HuH-7.5 (cell line): ENCODE measurements around the gene ALOXE3.

Source experiments
- DNase-seq: peaks from one replicate; pipeline ENCODE4 v3.0.0; 2011; ENCODE audit warnings: low spot score

The ALOXE3 gene

DNA sequence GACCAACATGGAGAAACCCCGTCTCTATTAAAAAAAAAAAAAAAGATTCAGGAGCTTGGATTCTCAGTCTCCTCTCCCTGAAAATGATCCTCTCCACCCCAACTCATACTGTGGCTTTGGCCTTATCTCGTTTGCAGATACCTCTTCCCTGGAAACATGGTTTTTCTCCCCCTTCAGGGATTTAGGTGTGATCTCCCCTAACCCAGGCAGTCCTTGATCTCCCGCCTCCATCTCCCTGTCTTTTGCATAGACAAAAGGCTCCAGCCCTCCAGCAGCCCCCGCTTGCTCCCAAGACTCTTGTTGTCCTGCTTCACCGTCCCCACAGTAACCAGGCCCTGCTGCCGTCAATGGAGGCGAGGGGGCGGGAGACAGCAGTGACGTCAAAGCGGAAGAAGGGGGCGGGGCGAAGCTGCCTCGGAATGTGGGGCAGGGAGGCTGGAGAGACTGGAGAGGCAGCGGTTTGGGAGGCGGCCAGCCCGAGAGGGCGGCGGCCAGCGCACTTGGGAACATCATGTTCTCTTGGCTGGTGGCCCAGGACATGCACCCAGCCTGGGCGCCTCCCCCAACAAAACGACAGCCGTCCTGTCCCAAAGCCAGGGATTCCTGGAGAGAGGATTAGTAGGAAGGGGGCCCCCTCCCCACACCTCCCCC is 35.8 kb upstream of the ALOXE3 start:
- DNase-seq, result no peak

DNA sequence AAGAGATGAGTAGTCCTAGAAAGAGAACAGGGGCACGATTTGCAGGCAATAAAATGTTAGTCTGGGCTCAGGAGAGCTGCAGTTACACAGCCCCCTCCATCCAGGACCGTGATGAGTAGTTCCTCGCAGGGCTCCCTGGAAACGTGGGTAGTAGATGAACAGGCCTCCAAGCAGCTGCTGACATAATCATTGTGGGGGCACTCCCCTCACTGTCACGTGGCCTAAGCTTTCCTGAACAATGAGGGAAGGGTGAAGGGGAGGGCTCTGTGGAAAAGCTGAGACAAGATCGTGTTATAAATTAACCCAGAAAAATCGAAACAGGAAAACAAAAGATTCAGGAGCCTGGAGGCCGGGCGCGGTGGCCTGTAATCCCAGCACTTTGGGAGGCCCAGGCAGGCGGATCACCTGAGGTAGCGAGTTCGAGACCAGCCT is 35.2 kb upstream of the ALOXE3 start:
- DNase-seq, result peak; percentile 82

DNA sequence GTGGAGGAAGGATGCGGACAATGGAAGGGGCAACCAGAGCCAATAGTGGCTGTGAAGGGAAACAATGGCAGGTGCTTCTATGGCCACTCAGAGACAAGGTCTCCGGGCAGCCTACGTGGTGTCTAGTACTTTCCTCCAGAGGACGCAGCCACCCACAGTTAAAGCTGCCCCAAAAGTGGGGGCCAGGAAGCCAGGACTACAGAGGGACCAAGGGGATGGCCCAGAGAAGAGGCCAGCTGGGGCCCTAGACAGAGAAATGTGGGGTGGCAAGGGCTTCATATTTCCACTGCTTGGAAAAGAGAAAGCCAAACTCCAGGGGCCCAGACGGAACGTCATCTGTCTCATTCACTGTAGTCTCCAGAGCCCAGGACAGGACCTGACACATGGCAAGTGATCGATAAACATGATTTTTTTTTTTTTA is 34.7 kb upstream of the ALOXE3 start:
- no peak for DNase-seq

DNA sequence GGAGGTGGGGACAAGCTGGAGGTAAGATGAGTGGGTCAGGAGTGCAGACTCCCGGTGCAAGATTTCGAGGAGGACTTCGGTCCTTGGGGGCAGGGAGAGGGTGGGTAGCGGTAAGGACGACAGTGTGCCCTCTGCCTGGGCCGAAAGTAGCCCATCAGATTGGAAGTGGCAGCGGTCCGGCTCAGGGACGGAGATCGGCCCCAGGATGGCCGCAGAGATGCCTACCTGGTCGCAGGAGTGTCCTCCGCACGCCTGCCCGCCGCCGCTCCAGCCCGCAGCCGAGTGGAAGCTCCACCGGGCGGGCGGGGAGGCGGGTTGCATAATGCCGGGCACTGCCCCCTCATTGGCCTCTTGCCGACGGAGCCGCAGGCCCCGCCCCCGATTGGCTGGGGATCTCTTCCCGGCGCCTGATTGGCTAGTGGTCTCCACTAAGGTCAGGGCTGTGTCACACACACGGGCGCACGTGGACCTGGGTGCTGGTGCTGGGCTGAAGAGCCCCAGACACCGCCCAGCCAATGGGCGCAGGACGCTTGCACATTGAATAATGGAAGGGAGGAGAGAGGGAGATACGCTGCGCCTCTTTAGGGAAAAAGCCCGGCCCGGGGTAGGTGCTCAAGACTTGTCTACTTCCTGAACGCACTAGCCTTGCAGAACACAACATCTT is 33.9 kb upstream of the ALOXE3 start, which contains the start of gene PER1:
PER1 (minus strand) TSS at position 293 of the 664 bp plus-strand sequence. CDS start 1,698 bp downstream, outside the sequence.
- DNase-seq, result peak; percentile 97

DNA sequence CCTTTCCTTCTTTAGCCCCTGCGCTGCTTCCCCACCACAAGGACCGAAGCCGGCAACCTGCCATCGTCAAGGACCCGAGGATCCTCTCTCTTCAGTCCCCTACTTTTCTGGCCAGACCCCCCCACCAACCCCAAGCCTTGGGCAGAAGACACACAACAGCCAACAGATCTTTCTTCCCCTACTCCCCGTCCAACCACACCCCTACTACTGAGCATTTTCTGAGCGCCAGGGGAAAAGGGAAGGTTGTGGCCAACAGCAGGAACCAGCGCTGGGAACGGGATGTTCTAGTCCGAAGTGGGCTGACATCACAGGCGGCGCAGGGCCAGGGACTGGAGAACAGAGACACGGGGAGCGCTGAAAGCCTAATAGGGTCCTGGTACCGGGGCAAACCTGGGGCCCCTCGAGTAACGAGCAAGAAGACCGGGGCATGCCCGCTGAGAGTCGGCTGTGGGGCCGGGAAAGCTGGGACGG is 33.4 kb upstream of the ALOXE3 start:
- peak; percentile 49 for DNase-seq

DNA sequence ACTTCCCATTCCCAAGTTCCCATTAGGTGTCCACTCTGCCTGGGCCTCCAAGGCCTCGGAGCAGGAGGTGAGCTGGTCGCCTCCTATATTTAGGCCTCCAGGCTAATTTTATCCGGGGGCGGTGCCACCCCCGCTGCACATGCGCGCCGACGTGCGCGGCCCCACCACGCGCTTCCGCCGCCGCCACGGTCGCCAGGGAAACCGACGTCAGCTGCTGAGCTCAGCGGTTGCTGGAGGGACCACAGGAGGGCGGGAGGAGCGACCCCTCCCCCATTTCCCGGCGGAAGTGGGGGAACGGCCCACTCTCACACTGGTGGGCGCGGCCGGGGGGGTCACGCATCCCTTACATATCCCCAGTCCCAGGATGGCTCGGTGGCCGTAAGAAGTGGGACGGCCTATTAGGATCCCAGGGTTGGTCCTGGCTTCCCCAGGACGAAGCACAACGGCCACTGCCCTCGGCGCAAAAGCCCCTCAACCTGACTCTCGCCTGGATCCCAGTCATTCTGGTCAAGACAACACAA is 32.9 kb upstream of the ALOXE3 start:
- DNase-seq, result no peak

DNA sequence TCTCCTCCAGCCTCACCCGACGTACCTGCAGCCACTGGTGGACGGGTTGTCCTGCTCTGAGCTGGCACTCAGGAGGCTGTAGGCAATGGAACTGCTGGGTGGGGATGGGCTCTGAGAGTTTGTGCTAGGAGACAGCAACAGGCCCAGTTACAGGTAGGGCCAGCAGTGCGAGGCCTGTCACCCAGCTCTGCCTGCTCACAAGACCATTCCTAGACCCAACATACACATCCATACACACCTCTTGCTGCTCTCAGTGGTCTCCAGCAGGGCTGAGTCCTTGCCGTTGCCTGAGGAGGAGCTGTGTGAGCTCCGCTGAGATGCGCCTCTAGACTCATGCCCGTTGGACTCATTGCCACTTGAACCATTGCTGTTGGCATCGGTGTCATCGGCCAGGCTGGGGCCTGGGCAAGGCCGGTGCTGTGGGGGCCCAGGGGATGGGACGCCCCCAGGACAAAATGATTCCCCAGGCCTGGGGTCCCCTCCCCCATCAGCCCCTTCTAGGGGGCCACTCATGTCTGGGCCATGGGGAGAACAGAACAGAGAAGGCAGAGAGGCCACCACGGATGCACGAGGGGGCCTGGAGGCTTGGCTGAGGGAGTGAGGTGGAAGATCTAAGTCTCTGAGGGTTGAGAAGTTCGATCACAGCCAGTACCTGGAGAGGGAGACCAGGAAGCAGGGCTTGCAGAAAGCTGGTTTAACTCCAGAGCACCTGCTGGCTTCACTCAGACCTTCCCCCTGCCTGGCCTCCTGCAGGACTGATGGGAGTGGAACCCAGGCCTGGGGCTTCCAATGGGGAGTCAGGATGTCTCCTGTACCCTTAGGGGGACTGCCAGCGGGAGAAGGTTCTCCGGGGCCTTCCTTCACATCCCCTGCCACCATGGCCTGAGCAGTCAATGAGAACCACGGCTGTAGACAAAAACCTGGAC is 32.1 kb upstream of the ALOXE3 start:
- DNase-seq, result no peak

DNA sequence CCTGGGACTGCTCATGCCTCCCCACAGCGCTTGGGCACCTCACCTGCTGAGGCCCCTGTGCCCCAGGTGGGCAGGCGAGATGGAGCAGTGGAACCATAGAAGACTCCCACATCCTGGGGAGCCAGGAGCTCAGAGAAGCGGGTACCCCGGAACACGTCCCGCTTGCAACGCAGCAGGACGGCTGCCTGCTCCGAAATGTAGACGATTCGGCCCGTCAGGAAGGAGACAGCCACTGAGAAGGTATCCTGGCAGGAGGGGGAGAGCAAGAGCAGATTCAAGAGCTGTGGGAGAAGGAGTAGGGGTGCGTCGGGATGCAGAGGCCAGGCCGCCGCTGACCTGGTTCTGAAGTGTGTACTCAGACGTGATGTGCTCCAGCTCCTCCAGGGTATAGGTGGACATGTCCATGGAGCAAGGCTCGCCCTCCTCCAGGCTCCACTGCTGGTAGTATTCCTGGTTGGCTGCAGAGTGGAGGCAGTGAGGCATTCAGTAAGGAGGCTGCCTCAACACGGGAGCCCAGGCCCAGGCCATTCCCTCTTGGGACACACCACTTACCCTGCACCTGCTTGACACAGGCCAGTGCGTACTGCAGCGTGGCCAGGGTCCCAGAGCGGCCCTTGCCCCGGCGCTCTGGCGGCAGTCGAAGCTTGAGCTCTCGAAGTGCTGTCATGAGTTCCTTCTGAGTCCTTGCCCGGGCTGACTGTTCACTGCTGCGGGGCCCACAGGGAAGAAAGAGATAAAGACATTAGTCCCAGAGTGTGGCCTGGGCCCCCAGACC is 31.3 kb upstream of the ALOXE3 start:
- DNase-seq, result no peak

DNA sequence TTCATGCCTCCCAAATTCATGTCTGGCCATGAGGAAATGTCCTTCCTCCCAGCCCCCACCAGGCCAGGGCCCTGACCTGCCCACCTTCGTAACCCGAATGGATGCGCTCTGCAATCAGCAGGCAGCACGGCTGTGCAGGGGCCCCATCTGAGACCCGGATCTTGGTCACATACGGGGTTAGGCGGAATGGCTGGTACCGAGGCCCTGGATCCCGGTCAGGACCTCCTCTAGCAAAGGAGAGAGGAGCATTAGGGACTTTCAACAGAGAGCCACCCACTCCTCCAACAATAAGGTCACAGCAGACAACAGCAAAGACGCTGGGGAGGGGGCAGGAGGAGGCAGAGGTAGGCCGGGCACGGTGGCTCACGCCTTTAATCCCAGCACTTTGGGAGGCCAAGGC is 30.2 kb upstream of the ALOXE3 start:
- no peak for DNase-seq

DNA sequence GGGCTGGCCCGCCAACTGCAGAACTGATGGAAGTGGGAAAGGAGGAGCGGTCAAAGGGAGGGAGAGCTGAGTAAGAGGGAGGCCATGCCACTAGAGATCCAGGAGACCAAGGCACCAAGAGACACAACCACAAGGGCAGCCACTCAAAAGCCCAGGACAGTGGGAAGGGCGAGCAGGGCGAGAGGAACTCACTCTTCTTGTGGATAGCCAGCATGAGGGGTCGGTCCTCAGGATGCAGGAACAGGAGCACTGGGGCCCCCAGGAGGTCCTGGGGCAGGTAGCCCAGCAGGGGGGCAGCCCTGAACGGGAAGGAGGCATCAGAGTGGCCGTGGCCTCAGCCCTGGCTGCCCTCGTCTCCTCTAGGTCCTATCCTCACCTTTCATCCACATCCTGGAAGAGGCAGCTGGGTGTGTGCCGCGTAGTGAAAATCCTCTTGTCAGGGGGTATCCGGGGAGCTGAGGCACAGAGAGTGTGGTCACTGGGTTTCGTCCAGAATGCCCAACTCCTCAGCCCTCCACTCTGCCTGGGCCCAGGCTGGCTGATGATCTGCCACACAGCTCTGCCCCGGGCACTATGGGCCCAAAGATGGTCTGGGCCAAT is 29.6 kb upstream of the ALOXE3 start:
- no peak for DNase-seq

DNA sequence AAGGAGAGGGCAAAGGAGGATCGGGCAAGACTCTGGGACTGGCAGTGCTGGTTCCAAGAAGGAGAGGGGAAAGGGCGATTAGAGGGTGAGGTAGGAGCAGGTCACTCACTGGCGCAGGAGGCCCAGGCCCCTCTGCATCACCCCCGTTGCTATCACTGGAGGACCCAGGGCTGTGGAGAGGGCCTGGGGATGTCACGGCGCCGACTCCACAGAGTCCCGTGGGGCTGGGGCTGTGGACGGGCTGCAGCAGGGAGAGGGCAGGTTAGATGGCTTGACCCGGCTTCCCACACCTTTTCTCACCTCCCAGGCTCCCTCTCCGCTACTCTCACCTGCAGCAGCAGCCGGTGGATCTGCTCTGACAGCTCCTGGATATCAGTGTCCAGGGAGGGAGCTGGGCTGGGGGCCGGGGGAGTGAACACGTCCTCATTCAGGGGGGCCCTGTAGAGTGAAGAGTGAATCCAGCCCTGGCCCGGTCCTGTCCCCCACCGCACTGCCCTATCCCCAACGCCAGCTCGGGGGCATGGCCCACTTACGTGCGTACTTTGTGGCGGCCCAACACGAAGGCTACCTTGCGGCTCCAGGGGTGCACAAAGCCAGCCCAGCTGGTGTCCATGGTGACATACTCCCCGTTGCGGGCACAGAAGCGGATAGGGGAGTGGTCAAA is 29.0 kb upstream of the ALOXE3 start:
- no peak for DNase-seq

DNA sequence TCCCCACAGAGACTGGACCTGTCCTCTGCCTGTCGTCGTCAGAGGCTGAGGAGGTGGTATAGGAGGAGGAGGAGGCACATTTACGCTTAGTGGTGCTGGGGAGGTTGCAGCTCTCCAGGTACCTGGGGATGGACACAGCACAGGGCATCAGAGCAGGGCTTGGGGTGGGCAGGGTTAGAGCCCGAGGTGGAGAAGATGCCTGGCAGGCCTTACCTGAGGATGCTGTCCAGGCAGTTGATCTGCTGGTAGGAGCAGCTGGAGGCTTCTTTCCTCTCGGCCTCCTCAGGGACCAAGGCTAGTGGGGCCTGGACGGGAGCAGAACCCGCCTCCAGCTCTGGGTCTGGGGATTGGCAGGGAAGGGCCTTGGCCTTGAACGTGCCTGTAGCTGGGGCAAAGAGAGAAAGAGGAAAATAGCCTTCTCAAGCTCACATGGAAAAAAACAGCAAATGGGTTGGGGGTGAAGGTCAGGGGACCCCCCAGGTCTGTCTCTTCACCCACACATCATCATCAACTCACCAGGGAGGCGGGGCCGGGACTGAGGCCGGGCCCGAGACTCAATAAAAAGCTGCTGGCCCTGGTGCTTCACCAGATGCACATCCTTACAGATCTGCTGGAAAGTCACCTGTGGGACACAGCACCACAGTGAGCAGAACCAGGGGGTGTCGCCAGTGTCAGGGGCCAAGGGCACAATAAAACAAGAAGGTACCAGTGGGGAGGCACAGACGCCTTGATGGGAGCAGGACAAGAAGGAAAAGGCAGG is 28.2 kb upstream of the ALOXE3 start:
- no peak for DNase-seq

DNA sequence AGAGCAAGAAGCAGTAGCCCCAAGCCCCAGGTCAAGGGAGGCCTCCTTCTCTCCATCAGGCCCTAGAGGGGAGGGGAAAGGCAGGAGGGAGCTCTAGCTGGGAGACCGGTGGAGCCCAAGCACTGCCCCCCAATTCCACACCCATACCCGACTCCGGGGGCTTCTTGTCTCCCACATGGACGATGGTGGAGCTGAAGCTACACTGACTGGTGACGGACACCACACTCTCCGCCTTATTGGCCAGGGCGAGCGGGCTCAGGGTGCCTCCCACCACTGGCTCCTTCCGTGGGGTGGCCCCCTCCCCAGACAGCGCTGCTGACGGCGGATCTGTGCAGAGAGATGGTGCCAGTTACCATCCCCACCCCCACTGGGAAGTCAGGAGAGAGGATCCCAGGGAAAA is 27.5 kb upstream of the ALOXE3 start:
- no peak for DNase-seq

DNA sequence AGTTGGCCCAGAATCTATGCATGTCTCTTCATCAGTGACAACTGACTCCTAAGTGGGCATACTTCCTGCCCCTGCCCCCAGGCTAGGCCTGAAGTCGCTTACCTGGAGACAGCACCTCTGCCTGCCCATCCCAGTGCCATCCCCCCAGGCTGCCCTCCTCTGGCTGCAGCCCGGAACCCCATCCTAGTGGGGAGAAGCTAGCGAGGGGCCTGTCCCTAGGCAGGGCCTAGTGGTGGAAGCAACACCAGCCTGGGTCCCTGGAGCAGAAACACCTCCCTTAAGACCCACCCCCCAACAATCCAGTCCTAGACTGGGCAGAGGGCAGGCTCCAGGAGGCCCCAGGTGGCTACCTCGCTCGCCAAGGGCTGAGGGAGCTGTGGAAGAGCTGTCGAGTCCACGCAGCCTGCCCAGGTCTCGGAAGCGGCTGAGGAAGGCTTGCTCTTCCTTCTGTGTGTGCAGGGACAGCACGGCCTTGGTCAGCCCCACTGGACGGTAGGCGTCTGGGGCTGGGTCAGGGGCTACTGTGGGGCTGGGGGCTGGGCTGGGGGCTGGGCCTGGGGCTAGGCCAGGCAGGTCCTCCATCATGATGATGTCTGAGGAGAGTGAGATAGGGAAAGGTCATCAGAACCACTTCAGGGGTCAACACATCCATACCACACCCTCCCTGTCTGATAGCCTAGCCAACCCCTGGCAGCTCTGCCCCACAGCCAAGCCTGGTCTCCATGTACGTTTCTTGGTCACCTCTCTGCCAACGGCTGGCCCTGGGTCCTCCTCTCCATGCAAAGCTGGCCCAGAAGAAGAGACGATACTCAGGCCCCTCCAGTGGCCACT is 26.3 kb upstream of the ALOXE3 start:
- no peak for DNase-seq

DNA sequence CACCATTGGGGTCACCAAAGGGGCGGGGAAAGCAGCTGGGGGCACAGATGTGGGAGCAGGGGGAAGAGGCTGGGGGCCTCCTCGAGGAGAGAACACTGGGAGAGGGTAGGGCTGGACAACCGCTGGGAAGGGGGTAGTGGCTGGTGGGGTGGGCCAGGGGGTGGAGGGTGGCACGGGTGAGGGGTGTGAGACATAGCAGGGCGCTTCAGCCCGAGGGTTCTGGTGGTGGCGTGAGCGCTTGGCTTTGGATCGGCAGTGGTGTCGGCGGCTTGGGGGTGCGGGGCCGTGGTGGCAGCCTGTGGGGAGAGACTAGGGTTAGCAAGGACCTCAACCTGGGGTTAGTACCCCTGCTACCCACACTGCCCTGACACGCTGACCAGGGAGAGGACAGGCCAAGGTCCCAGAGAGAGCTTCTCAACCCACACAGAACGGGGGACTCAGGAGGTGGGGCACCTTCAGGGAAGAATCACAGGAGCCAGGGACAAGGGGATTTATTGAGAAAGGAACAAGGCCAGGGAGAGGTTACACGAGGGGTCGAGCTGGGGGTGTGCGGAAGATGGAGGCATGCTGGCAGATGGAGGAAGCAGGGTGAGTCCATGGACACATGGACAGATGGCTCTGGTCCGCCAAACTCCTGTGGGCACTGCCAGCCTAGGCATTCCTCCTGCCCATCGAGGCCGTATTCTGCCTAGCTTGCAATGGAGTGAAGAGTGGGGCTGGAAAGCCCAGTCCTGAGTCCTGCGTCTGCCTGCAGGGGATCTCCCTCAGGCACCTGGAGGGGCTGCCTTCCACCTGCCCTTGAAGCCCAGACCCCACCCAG is 25.5 kb upstream of the ALOXE3 start:
- no peak for DNase-seq

DNA sequence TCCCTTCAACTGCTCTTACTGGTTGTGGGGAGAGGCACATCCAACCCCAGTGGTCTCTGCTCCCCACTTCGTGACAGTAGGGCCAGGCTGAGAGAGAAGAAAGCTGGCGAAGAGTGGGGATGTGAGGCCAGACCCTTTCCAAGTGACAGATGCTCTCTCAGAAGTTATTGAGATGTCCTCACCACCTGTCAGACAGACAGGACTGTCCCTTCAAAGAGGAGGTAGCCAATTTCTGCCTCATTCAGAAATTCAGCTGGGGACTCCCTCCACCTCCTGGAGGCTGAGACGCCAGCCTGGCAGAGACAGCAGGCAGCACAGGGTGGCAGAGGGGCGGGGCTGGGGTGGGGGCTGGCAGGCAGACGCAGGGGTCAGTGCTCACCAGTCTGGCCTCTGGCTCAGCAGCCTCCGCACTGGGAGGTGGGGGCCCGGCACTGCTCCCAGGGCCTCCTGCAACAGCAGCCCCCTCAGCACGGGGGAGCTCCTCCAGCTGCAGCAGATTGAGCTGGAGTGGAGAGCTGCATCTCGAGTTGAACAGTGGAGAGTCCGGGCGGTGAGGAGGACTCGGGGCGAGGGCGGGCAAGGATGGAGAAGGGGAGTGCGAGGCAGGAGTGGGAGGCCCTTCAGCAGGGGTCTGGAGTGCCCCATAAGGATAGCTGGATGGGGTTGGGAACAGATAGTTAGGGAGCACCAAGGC is 24.7 kb upstream of the ALOXE3 start:
- no peak for DNase-seq

DNA sequence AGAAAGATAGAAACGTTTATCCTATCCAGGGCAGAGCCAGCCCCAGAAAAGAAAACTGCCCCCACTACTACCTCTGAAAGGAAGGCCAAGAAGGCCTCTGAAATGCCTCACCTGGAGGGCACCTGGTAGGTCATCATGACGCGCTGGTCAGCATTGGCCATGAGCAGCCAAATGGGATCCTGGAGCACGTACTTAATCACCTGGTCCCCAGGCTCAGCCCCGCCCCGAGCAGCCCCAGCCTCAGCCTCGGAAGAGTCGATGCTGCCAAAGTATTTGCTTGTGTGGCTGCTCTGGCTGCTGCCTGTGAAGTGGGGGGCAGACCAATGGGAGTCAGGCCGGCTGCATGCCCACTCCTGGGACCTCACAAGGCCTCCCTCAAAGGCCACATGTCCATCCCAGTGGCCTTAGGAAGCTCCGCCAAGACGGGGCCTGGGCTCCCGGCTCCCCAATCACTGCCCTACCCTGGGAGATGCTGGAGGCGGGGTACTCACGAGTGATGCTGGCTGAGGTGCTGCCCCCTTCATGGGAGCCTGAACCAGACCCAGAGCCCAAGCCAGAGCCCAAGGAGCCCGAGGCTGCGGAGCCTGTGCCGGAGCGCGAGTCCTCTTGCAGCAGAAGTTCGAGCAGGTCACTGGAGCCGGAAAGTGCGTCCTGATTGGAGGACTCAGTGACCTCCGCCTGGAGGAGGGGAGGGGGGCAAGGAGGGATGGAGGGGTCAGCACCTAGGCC is 24.0 kb upstream of the ALOXE3 start:
- no peak for DNase-seq
